K562 (cell line): Measurements from ENCODE around the gene MDC1.

ENCODE experiments used
- CTCF ChIP-seq, 3 experiments: IDR thresholded peaks in 2 of 3; conservative IDR thresholded peaks in 1 of 3; 2 replicates each; pipeline ENCODE4 v1.5.1; 2011 to 2012; ENCODE audit warnings: low read length in 3 of 3, mild to moderate bottlenecking in 3 of 3, control low read depth in 2 of 3, improper control_type of control experiment in 1 of 3, inconsistent platforms in 1 of 3, low read depth in 1 of 3, mixed read lengths in 1 of 3, moderate library complexity in 1 of 3; ENCODE audit not compliant: insufficient read depth in 2 of 3
- EZH2 ChIP-seq: IDR thresholded peaks from 2 replicates; pipeline ENCODE4 v1.6.1; 2012; ENCODE audit warnings: low read depth, mild to moderate bottlenecking, inconsistent platforms, low read length, borderline replicate concordance
- JUNB ChIP-seq: fragments of 450-650 bp; formaldehyde crosslinking; conservative IDR thresholded peaks from 2 replicates; pipeline ENCODE4 v1.4.0; 2020; ENCODE audit warnings: mild to moderate bottlenecking

- TF ChIP-seq EZH2, result no peak
- 0 out of 2 replicates have a peak, but pooled peaks have one; percentile 30 for TF ChIP-seq JUNB
- peak in 2 of 3 experiments; percentile 38 to 52; a peak in 3 of 6 replicates for TF ChIP-seq CTCF (IDR thresholded peaks at IDR 0.05 in 2 of 3, conservative IDR thresholded peaks at IDR 0.05 in 1 of 3; ENCODE audit: insufficient read depth in 2 of 3, low read depth in 1 of 3, low read length in 3 of 3)
These were observed at the start of gene MDC1 for GRCh38 chr6:30717129-30717844.
